ENCODE measurements around the gene FOXP1.

DNA sequence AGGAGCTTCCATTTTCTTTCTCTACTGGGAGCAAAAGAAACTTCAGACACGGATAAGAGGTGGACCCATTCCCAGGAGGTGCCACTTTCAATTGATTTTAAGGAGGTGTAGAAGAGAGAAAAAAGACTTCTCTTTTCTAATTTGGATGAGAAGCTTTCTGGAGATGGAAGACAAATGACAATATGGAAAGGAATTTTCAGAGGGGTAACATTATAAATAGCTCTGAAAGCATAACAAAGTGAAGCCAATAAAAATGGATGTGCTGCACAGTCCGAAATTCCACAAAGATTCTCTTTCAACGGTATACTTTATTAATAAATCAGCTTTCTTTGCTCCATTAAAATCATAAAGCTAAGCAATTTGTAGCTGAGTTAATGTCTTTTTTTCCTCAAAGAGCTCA lies 663.9 kb downstream of the FOXP1 start:
- no peak for TF ChIP-seq ZNF565 (CRISPR knock-in tag; conservative IDR thresholded peaks at IDR 0.05; ENCODE audit: low read depth)
- no peak for TF ChIP-seq CSDC2 (CRISPR knock-in tag; IDR thresholded peaks at IDR 0.05)
- TF ChIP-seq TCF4 (CRISPR knock-in tag; IDR thresholded peaks at IDR 0.05; ENCODE audit: borderline replicate concordance): no peak
- TF ChIP-seq ZC3H10 (CRISPR knock-in tag; IDR thresholded peaks at IDR 0.05): no peak
- TF ChIP-seq BACH2 (CRISPR knock-in tag; IDR thresholded peaks at IDR 0.05; ENCODE audit: borderline replicate concordance): no peak
- no peak for TF ChIP-seq TOX (CRISPR knock-in tag; IDR thresholded peaks at IDR 0.05; ENCODE audit: borderline replicate concordance)
- TF ChIP-seq, protein P1, sequence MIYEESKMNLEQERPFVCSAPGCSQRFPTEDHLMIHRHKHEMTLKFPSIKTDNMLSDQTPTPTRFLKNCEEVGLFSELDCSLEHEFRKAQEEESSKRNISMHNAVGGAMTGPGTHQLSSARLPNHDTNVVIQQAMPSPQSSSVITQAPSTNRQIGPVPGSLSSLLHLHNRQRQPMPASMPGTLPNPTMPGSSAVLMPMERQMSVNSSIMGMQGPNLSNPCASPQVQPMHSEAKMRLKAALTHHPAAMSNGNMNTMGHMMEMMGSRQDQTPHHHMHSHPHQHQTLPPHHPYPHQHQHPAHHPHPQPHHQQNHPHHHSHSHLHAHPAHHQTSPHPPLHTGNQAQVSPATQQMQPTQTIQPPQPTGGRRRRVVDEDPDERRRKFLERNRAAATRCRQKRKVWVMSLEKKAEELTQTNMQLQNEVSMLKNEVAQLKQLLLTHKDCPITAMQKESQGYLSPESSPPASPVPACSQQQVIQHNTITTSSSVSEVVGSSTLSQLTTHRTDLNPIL (CRISPR knock-in tag; IDR thresholded peaks at IDR 0.05; ENCODE audit: low read depth): no peak
- TF ChIP-seq ZNF70 (CRISPR knock-in tag; IDR thresholded peaks at IDR 0.05): no peak
- no peak for TF ChIP-seq ZNF8 (CRISPR knock-in tag; IDR thresholded peaks at IDR 0.05)
- TF ChIP-seq ZFP30 (CRISPR knock-in tag; IDR thresholded peaks at IDR 0.05): no peak

Data from SK-N-SH treated with all-trans-retinoic acid at 6 μM for 48 hours (cell line).